Measurements from ENCODE around the gene PITRM1.
A peak's percentile ranks its signal among the peaks of the same experiment; 100 is the strongest.

PITRM1 gene

GRCh38 chr10:3166496-3167290 is 5.9 kb downstream of the PITRM1 start:
- no peak for DNase-seq (ENCODE audit: low spot score)

- no peak for DNase-seq (ENCODE audit: low spot score)
Observed at GRCh38 chr10:3165196-3165595, 7.4 kb downstream of the PITRM1 start.

- DNase-seq (ENCODE audit: low spot score): no peak
Observed at GRCh38 chr10:3163879-3164278, 8.7 kb downstream of the PITRM1 start.

- DNase-seq (ENCODE audit: low spot score): no peak
Observed at GRCh38 chr10:3162533-3162932, 10.0 kb downstream of the PITRM1 start.

- peak; percentile 20 for DNase-seq (ENCODE audit: low spot score)
Observed at GRCh38 chr10:3159152-3159551, 13.4 kb downstream of the PITRM1 start.

- DNase-seq (ENCODE audit: low spot score): no peak
Observed at GRCh38 chr10:3154666-3155065, 17.9 kb downstream of the PITRM1 start.

GRCh38 chr10:3152566-3152935 is 20.0 kb downstream of the PITRM1 start:
- no peak for DNase-seq (ENCODE audit: low spot score)

- DNase-seq (ENCODE audit: low spot score): no peak
Observed at GRCh38 chr10:3151889-3152565, 20.6 kb downstream of the PITRM1 start.

GRCh38 chr10:3150961-3151360 is 21.6 kb downstream of the PITRM1 start:
- no peak for DNase-seq (ENCODE audit: low spot score)

GRCh38 chr10:3150366-3150765 is 22.2 kb downstream of the PITRM1 start:
- DNase-seq (ENCODE audit: low spot score): no peak

- DNase-seq (ENCODE audit: low spot score): no peak
Observed at GRCh38 chr10:3149918-3150317, 22.7 kb downstream of the PITRM1 start.

- DNase-seq (ENCODE audit: low spot score): no peak
Observed at GRCh38 chr10:3148994-3149393, 23.6 kb downstream of the PITRM1 start.

- DNase-seq (ENCODE audit: low spot score): no peak
Observed at GRCh38 chr10:3148041-3148440, 24.5 kb downstream of the PITRM1 start.

- DNase-seq (ENCODE audit: low spot score): no peak
Observed at GRCh38 chr10:3147117-3147820, 25.3 kb downstream of the PITRM1 start.

GRCh38 chr10:3146289-3146688 is 26.3 kb downstream of the PITRM1 start:
- DNase-seq (ENCODE audit: low spot score): no peak

GRCh38 chr10:3145366-3145765 is 27.2 kb downstream of the PITRM1 start:
- no peak for DNase-seq (ENCODE audit: low spot score)

- no peak for DNase-seq (ENCODE audit: low spot score)
Observed at GRCh38 chr10:3143791-3144434, 28.7 kb downstream of the PITRM1 start.

GRCh38 chr10:3143366-3143765 is 29.2 kb downstream of the PITRM1 start:
- DNase-seq (ENCODE audit: low spot score): no peak

- no peak for DNase-seq (ENCODE audit: low spot score)
Observed at GRCh38 chr10:3142146-3142875, 30.3 kb downstream of the PITRM1 start.

GRCh38 chr10:3141351-3142005 is 31.1 kb downstream of the PITRM1 start:
- no peak for DNase-seq (ENCODE audit: low spot score)

- no peak for DNase-seq (ENCODE audit: low spot score)
Observed at GRCh38 chr10:3140280-3140679, 32.3 kb downstream of the PITRM1 start.

All from globus pallidus (tissue), 1 donor.